ENCODE measurements around the gene SPECC1L.

GRCh38 chr22:24422102-24422665, 151.6 kb downstream of the SPECC1L start:
- TF ChIP-seq POLR2AphosphoS5 (IDR thresholded peaks at IDR 0.05) (no peak), POLR2A (IDR thresholded peaks at IDR 0.05) (no peak)
